HepG2 (cell line): ENCODE results near the gene GEMIN2. TPM values are rescaled to one million over a fixed set of nuclear protein-coding genes. Genes with fewer than 3 reads are reported as not detected.

Experiments
- CSRNP1 ChIP-seq: sonication (generic); formaldehyde crosslinking; IDR thresholded peaks from 2 replicates; pipeline ENCODE4 v1.8.1; 2023; ENCODE audit warnings: mild to moderate bottlenecking, missing genetic modification reagents
- CSRNP2 ChIP-seq: sonication (generic); formaldehyde crosslinking; conservative IDR thresholded peaks from 2 replicates; pipeline ENCODE4 v1.8.0; 2022; ENCODE audit warnings: low read depth, missing genetic modification reagents
- DBP ChIP-seq: sonication (generic); formaldehyde crosslinking; IDR thresholded peaks from 2 replicates; pipeline ENCODE4 v1.4.0; 2020; ENCODE audit warnings: missing genetic modification reagents; ENCODE audit errors: not compliant biosample characterization
- DNMT1 ChIP-seq: sonication (generic); formaldehyde crosslinking; IDR thresholded peaks from 2 replicates; pipeline ENCODE4 v1.5.1; 2020; ENCODE audit warnings: mild to moderate bottlenecking, missing genetic modification reagents
- FIP1L1 ChIP-seq: fragments of 200-400 bp; formaldehyde crosslinking; IDR thresholded peaks from 2 replicates; pipeline ENCODE4 v1.6.1; 2018; ENCODE audit warnings: low read depth, mild to moderate bottlenecking, low read length, moderate library complexity, borderline replicate concordance; ENCODE audit not compliant: insufficient read depth
- FOXM1 ChIP-seq: sonication (generic); formaldehyde crosslinking; IDR thresholded peaks from 2 replicates; pipeline ENCODE4 v1.5.0; 2020; ENCODE audit warnings: missing genetic modification reagents
- FUBP1 ChIP-seq: sonication (generic); formaldehyde crosslinking; IDR thresholded peaks from 2 replicates; pipeline ENCODE4 v1.5.1; 2020; ENCODE audit warnings: missing genetic modification reagents, mild to moderate bottlenecking, borderline replicate concordance
- GMEB1 ChIP-seq: sonication (generic); formaldehyde crosslinking; IDR thresholded peaks from 2 replicates; pipeline ENCODE4 v1.5.1; 2020; ENCODE audit warnings: missing genetic modification reagents, mild to moderate bottlenecking, borderline replicate concordance
- MAZ ChIP-seq, 2 experiments: sonication (generic) in 1 of 2; formaldehyde crosslinking in 1 of 2; IDR thresholded peaks; 2 replicates each; pipeline versions ENCODE4 v1.5.0 to v1.6.1; 2012 to 2020; ENCODE audit warnings: low read depth in 2 of 2, mild to moderate bottlenecking in 2 of 2, borderline replicate concordance in 1 of 2, improper control_type of control experiment in 1 of 2, low read length in 1 of 2, missing genetic modification reagents in 1 of 2, moderate library complexity in 1 of 2
- REL ChIP-seq: sonication (generic); formaldehyde crosslinking; conservative IDR thresholded peaks from 2 replicates; pipeline ENCODE4 v1.8.0; 2022; ENCODE audit warnings: mild to moderate bottlenecking, missing genetic modification reagents, moderate library complexity
- RORA ChIP-seq: sonication (generic); formaldehyde crosslinking; IDR thresholded peaks from 2 replicates; pipeline ENCODE4 v1.5.0; 2020; ENCODE audit warnings: mild to moderate bottlenecking, missing genetic modification reagents, moderate library complexity
- TMF1 ChIP-seq: sonication (generic); formaldehyde crosslinking; IDR thresholded peaks from 2 replicates; pipeline ENCODE4 v1.8.1; 2022; ENCODE audit warnings: low read depth, missing genetic modification reagents
- ZBTB1 ChIP-seq: sonication (generic); formaldehyde crosslinking; IDR thresholded peaks from 2 replicates; pipeline ENCODE4 v1.4.0; 2020; ENCODE audit warnings: missing genetic modification reagents, borderline replicate concordance
- ZFYVE20 ChIP-seq: sonication (generic); formaldehyde crosslinking; IDR thresholded peaks from 2 replicates; pipeline ENCODE4 v1.8.0; 2023; ENCODE audit warnings: low read depth, mild to moderate bottlenecking, moderate library complexity, missing genetic modification reagents, borderline replicate concordance
- ZNF124 ChIP-seq: sonication (generic); formaldehyde crosslinking; IDR thresholded peaks from 2 replicates; pipeline ENCODE4 v1.4.0; 2020; ENCODE audit warnings: missing genetic modification reagents
- ZNF280B ChIP-seq: sonication (generic); formaldehyde crosslinking; IDR thresholded peaks from 2 replicates; pipeline ENCODE4 v1.5.0; 2020; ENCODE audit warnings: missing genetic modification reagents, mild to moderate bottlenecking, borderline replicate concordance
- ZNF451 ChIP-seq: sonication (generic); formaldehyde crosslinking; IDR thresholded peaks from 2 replicates; pipeline ENCODE4 v1.5.0; 2020; ENCODE audit warnings: mild to moderate bottlenecking, missing genetic modification reagents
- polyA plus RNA-seq, 8 experiments: library from polyadenylated mRNA; depleted of rRNA in 3 of 8; stranded (reverse) in 7 of 8; unstranded in 1 of 8; fragments of >200 nt; fragmentation: Illumina TruSeq in 4 of 8; extraction: Trizol in 4 of 8; gene quantifications; 2 replicates each; pipeline versions ENCODE4 v1.2.1 to v1.2.3, GENCODE V29; 2011 to 2016; ENCODE audit warnings: low read depth in 4 of 8, missing spikeins in 1 of 8, mixed read lengths in 1 of 8; ENCODE audit not compliant: insufficient read depth in 1 of 8
- total RNA-seq, 5 experiments: library from RNA; depleted of rRNA; stranded (reverse); fragments of >200 nt; fragmentation: Illumina TruSeq; extraction: Trizol; gene quantifications; 2 replicates each; pipeline ENCODE4 v1.2.3, GENCODE V29; 2016; ENCODE audit warnings: low read depth in 1 of 5

Gene GEMIN2
- total and polyA plus RNA-seq, 2 of the 13 experiments (the other 11 are each of a cell fraction or from before 2014, with no cell fraction given) = 54.8 to 110 TPM

- TF ChIP-seq RORA (CRISPR knock-in tag) (no peak), CSRNP2 (CRISPR knock-in tag) (no peak), ZNF124 (CRISPR knock-in tag) (no peak), CSRNP1 (peak; percentile 95), ZNF280B (CRISPR knock-in tag) (no peak), ZNF451 (CRISPR knock-in tag) (peak; percentile 69; the same call in 1 of the 2 replicates), DNMT1 (CRISPR knock-in tag) (peak; percentile 24), ZFYVE20 (CRISPR knock-in tag) (no peak; the same call in 1 of the 2 replicates), FOXM1 (CRISPR knock-in tag) (no peak), MAZ (IDR thresholded peaks at IDR 0.05; ENCODE audit: borderline replicate concordance, low read depth, low read length) (no peak), MAZ (CRISPR knock-in tag; IDR thresholded peaks at IDR 0.05; ENCODE audit: low read depth) (0 out of 2 replicates have a peak, but pooled peaks have one; percentile 6), GMEB1 (no peak), TMF1 (CRISPR knock-in tag) (peak; percentile 72), FIP1L1 (no peak), FUBP1 (peak; percentile 99; the same call in 1 of the 2 replicates), REL (CRISPR knock-in tag) (no peak), ZBTB1 (CRISPR knock-in tag) (peak; percentile 69), DBP (CRISPR knock-in tag) (peak; percentile 1)
Observed at GRCh38 chr14:39175445-39176262, 61.5 kb downstream of the GEMIN2 start (continued).
